ENCODE data around the gene NRXN3.

The NRXN3 gene

DNA sequence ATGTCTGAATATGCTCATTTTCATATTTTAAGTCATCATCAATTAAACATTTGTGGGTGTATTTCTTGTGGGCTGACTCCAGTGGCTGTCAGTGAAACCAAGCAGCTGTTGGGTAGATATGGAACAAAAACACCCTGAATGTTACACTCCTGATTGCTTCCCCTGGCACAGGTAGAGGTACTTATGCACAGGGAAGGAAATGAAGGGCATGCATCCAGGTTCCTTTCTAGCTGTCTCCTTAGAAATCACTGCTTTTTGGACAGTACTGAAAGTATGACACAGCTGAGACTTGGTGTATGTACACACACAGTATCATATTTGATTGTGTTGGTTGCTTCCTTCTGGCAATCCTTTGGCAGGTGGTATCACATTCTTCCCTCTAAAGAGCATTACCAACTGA is 1034.4 kb downstream of the NRXN3 start:
- no peaks in the 10 kb centered on the region for H3K9me3 ChIP-seq (ENCODE audit: control insufficient read depth, low read length)
- no peaks in the 10 kb centered on the region for H3K27me3 ChIP-seq (replicated peaks; ENCODE audit: control insufficient read depth, insufficient read depth, low read length, poor library complexity, severe bottlenecking)
- H3K4me3 ChIP-seq (ENCODE audit: insufficient read depth, low read depth, low read length, poor library complexity, severe bottlenecking), result no peak overlapping the region
- no peak overlapping the region for H3K27ac ChIP-seq (ENCODE audit: insufficient read depth, low read length, poor library complexity, severe bottlenecking)
- no peaks in the 10 kb centered on the region for H3K36me3 ChIP-seq (ENCODE audit: control insufficient read depth, insufficient read depth, low read length)
- no peaks in the 10 kb centered on the region for H3K4me1 ChIP-seq (ENCODE audit: control insufficient read depth, insufficient read depth, low read length, poor library complexity, severe bottlenecking)
- no peak for DNase-seq

DNA sequence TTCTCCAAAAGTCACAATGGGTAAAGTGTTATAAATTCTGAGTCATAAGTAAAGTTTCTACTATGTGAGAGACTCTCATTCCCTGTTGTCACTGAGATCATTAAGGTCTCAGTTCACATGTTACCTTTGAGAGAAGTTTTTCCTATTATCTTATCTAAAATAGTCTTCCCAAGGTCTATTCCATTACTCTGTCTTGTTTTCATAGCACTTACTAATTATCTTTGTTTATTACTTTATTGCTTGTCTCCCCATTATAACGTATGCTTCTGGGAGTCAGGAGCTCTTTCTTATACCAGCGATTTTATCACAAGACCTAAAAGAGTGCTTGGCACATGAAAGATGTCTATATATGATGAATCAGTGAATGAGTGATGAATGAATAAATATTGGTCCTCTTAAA is 1039.2 kb downstream of the NRXN3 start:
- no peaks in the 10 kb centered on the region for H3K27me3 ChIP-seq (replicated peaks; ENCODE audit: control insufficient read depth, insufficient read depth, low read length, poor library complexity, severe bottlenecking)
- H3K36me3 ChIP-seq (ENCODE audit: control insufficient read depth, insufficient read depth, low read length), result no peaks in the 10 kb centered on the region
- no peak for DNase-seq
- H3K4me3 ChIP-seq (ENCODE audit: insufficient read depth, low read depth, low read length, poor library complexity, severe bottlenecking), result no peak overlapping the region
- no peaks in the 10 kb centered on the region for H3K9me3 ChIP-seq (ENCODE audit: control insufficient read depth, low read length)
- no peaks in the 10 kb centered on the region for H3K4me1 ChIP-seq (ENCODE audit: control insufficient read depth, insufficient read depth, low read length, poor library complexity, severe bottlenecking)
- H3K27ac ChIP-seq (ENCODE audit: insufficient read depth, low read length, poor library complexity, severe bottlenecking), result no peak overlapping the region

GRCh38 chr14:79225815-79226214 is 1055.6 kb downstream of the NRXN3 start:
- no peaks in the 10 kb centered on the region for H3K36me3 ChIP-seq (ENCODE audit: control insufficient read depth, insufficient read depth, low read length)
- DNase-seq, result no peak

GRCh38 chr14:79229383-79229909 is 1059.3 kb downstream of the NRXN3 start:
- H3K27me3 ChIP-seq (replicated peaks; ENCODE audit: control insufficient read depth, insufficient read depth, low read length, poor library complexity, severe bottlenecking), result no peaks in the 10 kb centered on the region
- no peak overlapping the region for H3K4me3 ChIP-seq (ENCODE audit: insufficient read depth, low read depth, low read length, poor library complexity, severe bottlenecking)
- DNase-seq, result no peak

More at GRCh38 chr14:79225815-79226214, 1055.6 kb downstream of the NRXN3 start:
- Histone ChIP-seq H3K4me3 (ENCODE audit: insufficient read depth, low read depth, low read length, poor library complexity, severe bottlenecking) (no peak overlapping the region), H3K9me3 (ENCODE audit: control insufficient read depth, low read length) (no peaks in the 10 kb centered on the region), H3K27ac (ENCODE audit: insufficient read depth, low read length, poor library complexity, severe bottlenecking) (no peak overlapping the region), H3K4me1 (ENCODE audit: control insufficient read depth, insufficient read depth, low read length, poor library complexity, severe bottlenecking) (no peaks in the 10 kb centered on the region), H3K27me3 (replicated peaks; ENCODE audit: control insufficient read depth, insufficient read depth, low read length, poor library complexity, severe bottlenecking) (no peaks in the 10 kb centered on the region)

GRCh38 chr14:79242666-79243065 is 1072.5 kb downstream of the NRXN3 start:
- Histone ChIP-seq H3K4me1 (ENCODE audit: control insufficient read depth, insufficient read depth, low read length, poor library complexity, severe bottlenecking) (no peaks in the 10 kb centered on the region), H3K27me3 (replicated peaks; ENCODE audit: control insufficient read depth, insufficient read depth, low read length, poor library complexity, severe bottlenecking) (no peaks in the 10 kb centered on the region), H3K36me3 (ENCODE audit: control insufficient read depth, insufficient read depth, low read length) (no peaks in the 10 kb centered on the region), H3K9me3 (ENCODE audit: control insufficient read depth, low read length) (no peaks in the 10 kb centered on the region), H3K4me3 (ENCODE audit: insufficient read depth, low read depth, low read length, poor library complexity, severe bottlenecking) (no peak overlapping the region), H3K27ac (ENCODE audit: insufficient read depth, low read length, poor library complexity, severe bottlenecking) (no peak overlapping the region)
- DNase-seq, result no peak

More at GRCh38 chr14:79229383-79229909, 1059.3 kb downstream of the NRXN3 start:
- no peaks in the 10 kb centered on the region for H3K36me3 ChIP-seq (ENCODE audit: control insufficient read depth, insufficient read depth, low read length)
- no peaks in the 10 kb centered on the region for H3K9me3 ChIP-seq (ENCODE audit: control insufficient read depth, low read length)
- no peak overlapping the region for H3K27ac ChIP-seq (ENCODE audit: insufficient read depth, low read length, poor library complexity, severe bottlenecking)
- H3K4me1 ChIP-seq (ENCODE audit: control insufficient read depth, insufficient read depth, low read length, poor library complexity, severe bottlenecking), result no peaks in the 10 kb centered on the region

DNA sequence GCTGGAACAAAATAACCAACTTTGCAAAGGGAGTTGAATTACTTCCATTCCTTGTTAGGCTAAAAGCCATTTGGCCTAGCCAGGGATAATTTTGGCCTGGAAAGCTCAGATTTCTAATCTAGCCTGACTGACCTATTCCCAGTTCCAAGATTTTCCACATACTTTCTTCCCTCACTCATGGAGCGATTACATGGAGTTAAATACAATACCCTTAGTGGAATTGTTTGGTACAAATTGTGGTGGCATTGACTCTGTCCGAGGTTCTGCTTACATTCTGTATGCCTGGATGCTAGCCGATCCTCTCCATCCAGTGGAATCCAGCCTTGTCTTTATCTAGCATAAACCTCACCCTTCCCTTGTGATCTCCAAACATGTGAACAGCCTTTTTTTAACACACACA is 1076.0 kb downstream of the NRXN3 start:
- no peak for DNase-seq
- Histone ChIP-seq H3K27ac (ENCODE audit: insufficient read depth, low read length, poor library complexity, severe bottlenecking) (no peak overlapping the region), H3K4me3 (ENCODE audit: insufficient read depth, low read depth, low read length, poor library complexity, severe bottlenecking) (no peak overlapping the region)

GRCh38 chr14:79248126-79248525 is 1078.0 kb downstream of the NRXN3 start:
- no peaks in the 10 kb centered on the region for H3K36me3 ChIP-seq (ENCODE audit: control insufficient read depth, insufficient read depth, low read length)
- H3K9me3 ChIP-seq (ENCODE audit: control insufficient read depth, low read length), result no peaks in the 10 kb centered on the region
- no peaks in the 10 kb centered on the region for H3K27me3 ChIP-seq (replicated peaks; ENCODE audit: control insufficient read depth, insufficient read depth, low read length, poor library complexity, severe bottlenecking)
- no peak for DNase-seq
- H3K27ac ChIP-seq (ENCODE audit: insufficient read depth, low read length, poor library complexity, severe bottlenecking), result no peak overlapping the region
- no peaks in the 10 kb centered on the region for H3K4me1 ChIP-seq (ENCODE audit: control insufficient read depth, insufficient read depth, low read length, poor library complexity, severe bottlenecking)
- H3K4me3 ChIP-seq (ENCODE audit: insufficient read depth, low read depth, low read length, poor library complexity, severe bottlenecking), result no peak overlapping the region

More for the DNA sequence above, 1076.0 kb downstream of the NRXN3 start:
- Histone ChIP-seq H3K4me1 (ENCODE audit: control insufficient read depth, insufficient read depth, low read length, poor library complexity, severe bottlenecking) (no peaks in the 10 kb centered on the region), H3K36me3 (ENCODE audit: control insufficient read depth, insufficient read depth, low read length) (no peaks in the 10 kb centered on the region), H3K27me3 (replicated peaks; ENCODE audit: control insufficient read depth, insufficient read depth, low read length, poor library complexity, severe bottlenecking) (no peaks in the 10 kb centered on the region), H3K9me3 (ENCODE audit: control insufficient read depth, low read length) (no peaks in the 10 kb centered on the region)

GRCh38 chr14:79248771-79249170 is 1078.6 kb downstream of the NRXN3 start:
- DNase-seq, result no peak
- no peak overlapping the region for H3K27ac ChIP-seq (ENCODE audit: insufficient read depth, low read length, poor library complexity, severe bottlenecking)
- H3K4me1 ChIP-seq (ENCODE audit: control insufficient read depth, insufficient read depth, low read length, poor library complexity, severe bottlenecking), result no peaks in the 10 kb centered on the region

DNA sequence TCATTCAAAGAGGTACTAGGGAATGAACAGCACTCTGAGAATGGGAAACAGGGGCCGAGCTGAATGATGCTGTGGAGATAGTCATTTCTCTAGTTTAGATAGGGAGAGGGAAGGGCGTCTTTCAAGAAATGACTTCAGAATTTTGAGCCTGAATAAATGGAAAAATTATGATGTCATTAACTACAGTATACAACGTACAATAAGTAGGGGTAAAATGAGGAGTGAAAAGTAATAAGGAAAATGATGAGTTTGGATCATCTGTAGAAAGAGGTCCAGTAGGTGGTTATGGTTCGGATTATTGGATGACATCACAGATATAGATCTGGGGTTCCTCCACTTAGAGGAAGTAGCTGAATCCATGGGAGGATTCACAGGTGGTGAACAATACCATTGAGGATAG is 1081.1 kb downstream of the NRXN3 start:
- no peak overlapping the region for H3K27ac ChIP-seq (ENCODE audit: insufficient read depth, low read length, poor library complexity, severe bottlenecking)
- no peaks in the 10 kb centered on the region for H3K27me3 ChIP-seq (replicated peaks; ENCODE audit: control insufficient read depth, insufficient read depth, low read length, poor library complexity, severe bottlenecking)
- no peaks in the 10 kb centered on the region for H3K36me3 ChIP-seq (ENCODE audit: control insufficient read depth, insufficient read depth, low read length)
- H3K9me3 ChIP-seq (ENCODE audit: control insufficient read depth, low read length), result no peaks in the 10 kb centered on the region
- H3K4me3 ChIP-seq (ENCODE audit: insufficient read depth, low read depth, low read length, poor library complexity, severe bottlenecking), result no peak overlapping the region
- H3K4me1 ChIP-seq (ENCODE audit: control insufficient read depth, insufficient read depth, low read length, poor library complexity, severe bottlenecking), result no peaks in the 10 kb centered on the region
- DNase-seq, result no peak

More at GRCh38 chr14:79248771-79249170, 1078.6 kb downstream of the NRXN3 start:
- H3K9me3 ChIP-seq (ENCODE audit: control insufficient read depth, low read length), result no peaks in the 10 kb centered on the region
- H3K27me3 ChIP-seq (replicated peaks; ENCODE audit: control insufficient read depth, insufficient read depth, low read length, poor library complexity, severe bottlenecking), result no peaks in the 10 kb centered on the region
- H3K36me3 ChIP-seq (ENCODE audit: control insufficient read depth, insufficient read depth, low read length), result no peaks in the 10 kb centered on the region
- no peak overlapping the region for H3K4me3 ChIP-seq (ENCODE audit: insufficient read depth, low read depth, low read length, poor library complexity, severe bottlenecking)

GRCh38 chr14:79253576-79253975 is 1083.4 kb downstream of the NRXN3 start:
- DNase-seq, result no peak
- no peaks in the 10 kb centered on the region for H3K4me1 ChIP-seq (ENCODE audit: control insufficient read depth, insufficient read depth, low read length, poor library complexity, severe bottlenecking)
- no peaks in the 10 kb centered on the region for H3K9me3 ChIP-seq (ENCODE audit: control insufficient read depth, low read length)
- H3K36me3 ChIP-seq (ENCODE audit: control insufficient read depth, insufficient read depth, low read length), result no peaks in the 10 kb centered on the region
- H3K27me3 ChIP-seq (replicated peaks; ENCODE audit: control insufficient read depth, insufficient read depth, low read length, poor library complexity, severe bottlenecking), result no peaks in the 10 kb centered on the region
- no peak overlapping the region for H3K4me3 ChIP-seq (ENCODE audit: insufficient read depth, low read depth, low read length, poor library complexity, severe bottlenecking)
- H3K27ac ChIP-seq (ENCODE audit: insufficient read depth, low read length, poor library complexity, severe bottlenecking), result no peak overlapping the region

Measured in effector memory CD4-positive, alpha-beta T cell (primary cell).